GM18858 (cell line): ENCODE results near the gene NEDD4L.
"Not testable (repeated sequence)": the region's sequence is repeated elsewhere in the genome, so short reads cannot be mapped to it uniquely, and the experiment has no call there.

Experiments used
- ATAC-seq: cut with Tn5 transposase; IDR thresholded peaks from one replicate; pipeline ENCODE4 v1.9.1; 2021; ENCODE audit not compliant: unreplicated experiment

NEDD4L gene

DNA sequence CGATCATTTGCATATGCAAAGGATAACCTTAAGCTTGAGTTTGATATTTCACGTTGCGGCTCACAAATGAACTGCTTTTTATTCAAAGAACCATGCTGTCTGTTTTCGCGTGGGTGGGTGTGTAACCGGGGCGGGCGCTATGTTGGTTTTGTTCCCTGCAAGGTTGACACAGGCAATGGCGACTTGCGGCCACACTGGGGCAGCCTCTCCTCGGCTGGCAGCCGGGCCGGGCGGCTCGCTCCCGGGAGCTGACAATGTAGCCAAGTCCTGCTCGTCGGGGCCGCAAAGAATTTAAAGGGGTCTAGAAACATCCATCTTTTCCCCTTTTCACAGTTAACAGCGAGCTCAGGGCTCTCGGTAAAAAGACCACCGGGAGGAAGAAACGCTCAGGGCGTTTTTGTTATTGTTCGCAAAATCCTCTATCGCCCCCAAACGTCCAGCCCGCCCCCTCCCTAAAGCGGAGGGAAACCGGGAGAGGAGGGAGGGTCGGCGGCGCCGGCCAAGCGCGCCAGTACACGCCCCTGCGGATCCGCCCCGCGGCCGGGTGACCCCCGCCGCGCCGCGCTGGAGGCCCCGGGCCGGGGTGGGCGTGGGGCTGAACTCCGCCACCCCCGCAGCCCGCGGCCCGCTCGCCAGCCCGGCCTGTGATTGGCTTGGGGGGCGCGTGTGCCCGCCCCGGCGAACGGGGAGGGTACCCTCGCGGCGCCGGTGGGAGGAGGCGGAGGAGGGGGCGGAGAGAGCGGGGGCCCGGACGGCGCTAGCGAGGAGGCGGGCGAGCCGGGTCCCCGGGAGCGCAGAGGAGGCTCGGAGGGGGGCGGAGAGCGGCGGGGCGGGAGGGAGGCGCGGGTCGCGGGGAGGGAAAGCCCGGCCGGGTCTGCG is at the start of gene NEDD4L:
NEDD4L (plus strand) TSS at position 736 of the 879 bp plus-strand sequence. CDS start 435 bp downstream, outside the sequence.
- peak; percentile 58 for ATAC-seq

DNA sequence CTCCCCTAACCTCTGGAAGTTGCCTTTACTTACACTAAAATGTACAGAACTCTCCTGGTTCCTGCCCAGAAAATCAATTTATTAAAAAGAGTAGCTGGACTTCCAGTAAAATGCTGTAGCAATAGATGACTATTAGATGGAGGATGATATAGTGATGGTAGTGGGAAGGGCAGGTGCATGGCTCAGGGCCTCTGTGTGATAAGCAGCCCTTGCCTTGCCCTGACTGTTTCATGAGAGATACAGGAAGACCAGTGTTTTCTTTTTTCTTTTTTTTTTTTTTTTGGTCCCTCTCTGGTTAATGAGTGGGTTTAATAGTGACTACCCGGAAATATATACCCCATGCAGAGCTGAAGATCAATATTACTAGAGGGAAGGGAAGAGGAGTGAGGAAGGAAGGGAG is 48.7 kb upstream of the NEDD4L start:
- no peak for ATAC-seq

DNA sequence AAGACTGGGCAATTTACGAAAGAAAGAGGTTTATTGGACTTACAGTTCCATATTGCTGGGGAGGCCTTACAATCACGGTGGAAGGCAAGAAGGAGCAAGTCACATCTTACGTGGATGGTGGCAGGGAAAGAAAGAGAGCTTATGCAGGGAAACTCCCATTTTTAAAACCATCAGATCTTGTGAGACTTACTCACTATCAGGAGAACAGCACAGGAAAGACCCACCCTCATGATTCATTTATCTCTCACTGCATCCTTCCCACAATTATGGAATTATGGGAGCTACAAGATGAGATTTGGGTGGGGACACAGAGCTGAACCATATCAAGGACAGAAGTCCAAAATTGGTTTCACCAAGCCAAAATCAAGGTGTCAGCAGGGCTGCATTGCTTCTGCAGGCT is 47.1 kb upstream of the NEDD4L start:
- ATAC-seq = not testable (repeated sequence)

DNA sequence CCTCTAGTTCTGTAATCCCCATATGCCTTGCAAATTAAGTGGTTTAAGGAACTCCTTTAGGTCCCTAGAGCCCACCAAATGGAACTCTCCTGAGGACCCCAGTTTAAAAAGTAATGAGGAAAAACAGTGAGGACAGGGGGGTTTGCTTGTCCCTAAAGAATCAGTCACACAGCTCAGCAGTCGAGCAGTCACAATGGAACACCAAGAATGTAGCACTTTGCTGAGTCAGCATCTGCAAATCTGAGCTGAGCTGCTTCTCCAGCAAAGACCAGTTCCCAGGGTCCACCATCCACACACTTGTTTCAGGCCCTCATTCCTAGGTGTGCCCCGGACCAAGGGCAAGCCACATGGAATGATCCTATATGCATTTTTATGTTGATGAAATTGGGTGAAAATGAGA is 46.2 kb upstream of the NEDD4L start:
- no peak for ATAC-seq

DNA sequence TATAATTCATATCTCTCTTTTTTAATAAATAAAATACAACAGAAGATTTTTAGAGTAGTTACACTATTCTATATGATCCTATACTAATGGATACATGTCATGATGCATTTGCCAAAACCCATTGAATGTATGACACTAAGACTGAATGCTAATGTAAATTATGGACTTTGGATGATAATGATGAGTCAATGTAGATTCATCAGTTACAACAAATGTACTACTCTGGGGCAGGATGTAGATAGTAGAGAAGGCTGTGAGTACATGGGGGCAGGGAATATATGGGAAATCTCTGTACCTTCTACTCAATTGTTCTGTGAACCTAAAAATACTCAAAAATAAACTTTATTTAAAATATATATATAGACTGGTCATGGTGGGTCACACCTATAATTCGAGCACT is 45.6 kb upstream of the NEDD4L start:
- no peak for ATAC-seq

DNA sequence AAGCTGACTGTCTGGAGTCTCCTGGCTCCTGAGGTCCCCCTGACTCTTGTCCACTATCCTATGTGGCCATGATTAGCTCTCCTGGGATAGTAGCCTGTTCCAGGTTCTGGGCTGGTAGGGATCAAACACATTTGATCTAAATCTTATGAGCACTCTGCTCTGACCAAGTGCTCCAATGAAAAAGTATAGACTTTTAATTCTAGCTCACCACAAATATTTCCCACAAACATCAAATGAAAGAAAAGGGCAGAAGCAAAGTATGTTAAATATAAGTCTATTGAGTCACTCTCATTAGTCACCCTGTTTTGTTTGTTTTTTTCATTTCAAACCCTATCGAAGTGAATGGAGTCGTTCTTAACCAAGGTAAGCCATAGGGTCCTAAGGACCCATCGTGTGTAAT is 39.7 kb upstream of the NEDD4L start:
- ATAC-seq = no peak

DNA sequence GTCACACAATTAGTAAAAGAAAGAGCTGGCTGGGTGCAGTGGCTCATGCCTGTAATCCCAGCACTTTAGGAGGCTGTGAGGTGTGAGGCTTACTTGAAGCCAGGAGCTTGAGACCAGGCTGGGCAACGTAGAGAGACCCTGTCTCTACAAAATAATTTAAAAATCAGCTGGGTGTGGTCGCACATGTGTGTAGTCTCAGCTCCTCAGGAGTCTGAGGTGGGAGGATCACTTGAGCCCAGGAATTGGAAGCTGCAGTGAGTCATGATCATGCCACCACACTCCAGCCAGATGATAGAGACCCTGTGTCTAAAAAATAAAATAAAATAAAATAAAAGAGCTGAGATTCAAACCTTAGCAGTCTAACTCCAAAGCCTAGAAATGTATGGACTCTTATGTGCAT is 39.0 kb upstream of the NEDD4L start:
- no peak for ATAC-seq

DNA sequence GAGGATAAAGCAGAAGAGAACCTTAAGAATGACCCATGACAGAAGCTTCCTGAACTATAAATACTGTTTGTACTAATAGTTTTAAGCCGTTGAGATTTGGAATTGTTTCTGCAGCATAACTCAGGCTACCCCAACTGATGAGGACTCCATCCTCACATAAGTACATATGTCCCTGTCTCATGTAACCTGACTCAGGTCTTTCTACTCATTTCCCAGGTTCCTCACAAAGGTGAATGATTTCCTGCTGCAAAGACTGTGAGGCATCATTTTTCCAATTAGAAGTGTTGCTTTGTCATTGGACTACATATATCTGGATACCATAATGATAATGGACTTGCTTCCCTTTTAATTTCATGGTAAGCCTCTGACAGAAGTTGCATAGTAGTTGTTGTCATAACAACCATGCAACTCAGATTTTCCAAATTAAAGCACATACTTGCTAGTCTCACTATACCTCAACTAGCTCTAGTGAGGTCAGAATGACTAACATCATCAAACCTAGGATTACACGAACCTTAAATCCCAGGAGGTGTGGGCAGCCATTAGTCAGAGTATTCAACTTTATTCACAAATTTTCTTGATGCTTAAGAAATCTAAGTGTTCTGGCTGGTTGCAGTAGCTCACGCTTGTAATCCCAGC is 38.0 kb upstream of the NEDD4L start:
- ATAC-seq = no peak

DNA sequence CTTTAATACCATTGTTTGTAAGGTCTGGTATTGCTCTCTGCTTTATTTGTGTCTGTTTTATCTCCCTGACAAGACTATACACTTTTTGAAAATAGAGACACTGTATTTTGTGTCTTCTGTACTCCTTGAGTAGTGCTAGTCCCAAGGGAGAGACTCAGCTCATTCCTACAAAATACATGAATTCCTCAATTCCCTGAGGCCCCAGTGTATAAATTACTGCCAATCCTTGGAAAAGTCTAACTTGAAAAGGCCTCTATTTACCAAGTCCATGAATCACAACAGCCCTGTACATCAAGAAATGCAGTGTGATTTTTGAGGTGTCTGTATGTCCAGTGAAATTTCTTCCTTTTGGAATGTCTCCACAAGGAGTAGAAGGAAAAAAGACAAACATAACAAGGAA is 34.9 kb upstream of the NEDD4L start:
- ATAC-seq = no peak

DNA sequence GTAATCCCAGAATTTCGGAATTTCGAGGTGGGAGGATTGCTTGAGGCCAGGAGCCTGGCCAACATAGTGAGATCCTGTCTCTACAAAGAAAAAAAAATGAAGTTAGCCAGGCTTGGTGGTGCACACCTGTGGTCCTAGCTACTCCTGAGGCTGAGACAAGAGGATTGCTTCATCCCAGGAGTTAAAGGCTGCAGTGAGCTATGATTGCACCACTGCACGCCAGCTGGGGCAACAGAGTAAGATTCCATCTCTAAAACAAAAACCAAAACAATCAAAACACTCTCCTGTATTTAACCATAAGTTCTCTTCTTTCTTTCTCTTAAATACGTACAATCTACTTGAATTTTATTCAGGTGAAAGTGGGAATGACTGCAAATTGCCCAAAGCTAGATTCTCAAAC is 33.8 kb upstream of the NEDD4L start:
- no peak for ATAC-seq

DNA sequence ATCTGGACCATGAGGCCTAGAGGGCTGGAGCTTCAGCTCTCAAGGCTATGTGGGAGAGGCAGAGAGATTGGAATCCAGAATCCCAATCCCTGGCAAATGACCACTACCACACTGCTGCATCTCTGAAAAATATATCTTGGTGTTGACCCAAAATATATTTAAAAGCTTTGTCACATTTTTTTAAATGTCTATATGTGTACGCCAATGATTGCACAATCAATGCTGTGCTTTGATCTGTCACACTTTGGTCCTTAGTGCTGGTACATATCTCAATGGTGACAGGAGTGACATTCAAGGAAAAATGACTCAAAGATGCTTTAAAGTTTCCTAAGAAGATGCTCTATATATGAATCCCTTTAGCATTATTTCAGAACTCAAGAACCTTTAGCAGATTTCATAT is 31.7 kb upstream of the NEDD4L start:
- no peak for ATAC-seq

DNA sequence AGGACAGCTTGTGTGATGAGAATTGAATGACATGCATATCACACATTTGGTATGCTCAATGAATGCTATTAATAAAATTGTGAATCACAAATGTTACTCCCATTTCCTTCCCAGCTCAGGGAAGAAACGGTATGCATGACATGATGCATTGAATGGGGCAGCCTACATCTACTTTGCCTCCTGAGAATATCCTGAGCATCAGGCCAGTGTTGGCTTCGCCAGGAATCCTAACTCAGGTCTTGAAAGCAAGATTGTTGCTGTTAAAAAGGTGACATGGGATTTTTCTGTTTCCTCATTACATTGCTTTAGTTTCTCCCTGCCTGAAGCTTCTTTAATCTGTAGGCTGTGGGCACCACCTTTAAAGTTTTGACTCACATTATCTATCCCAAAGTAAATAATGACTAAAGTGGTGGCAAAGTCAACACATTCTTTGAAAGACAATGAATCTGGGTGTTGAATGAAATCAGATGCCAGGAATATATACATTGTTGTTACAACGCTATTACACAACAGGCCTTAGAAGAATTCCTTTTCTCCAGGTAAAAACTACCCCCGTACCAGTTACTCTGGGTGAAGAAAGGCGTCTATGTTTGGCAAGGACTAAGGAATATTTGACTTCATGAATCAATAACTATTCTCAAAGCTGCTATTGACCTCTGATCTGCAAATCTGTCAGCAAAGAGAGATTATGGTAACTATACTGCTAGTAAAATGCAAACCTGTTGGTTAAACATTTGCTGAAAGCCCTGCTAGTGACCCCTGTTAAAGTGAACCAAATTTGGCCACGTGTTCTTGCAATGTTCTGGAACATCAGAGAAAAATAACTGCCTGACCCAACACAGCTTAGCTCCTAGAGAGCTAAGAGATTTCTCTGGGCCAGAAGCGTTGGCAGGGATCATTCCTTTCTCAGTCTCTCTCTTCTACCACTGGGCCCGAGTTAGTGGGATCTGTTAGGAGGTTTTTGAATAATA is 30.5 kb upstream of the NEDD4L start:
- ATAC-seq = no peak

DNA sequence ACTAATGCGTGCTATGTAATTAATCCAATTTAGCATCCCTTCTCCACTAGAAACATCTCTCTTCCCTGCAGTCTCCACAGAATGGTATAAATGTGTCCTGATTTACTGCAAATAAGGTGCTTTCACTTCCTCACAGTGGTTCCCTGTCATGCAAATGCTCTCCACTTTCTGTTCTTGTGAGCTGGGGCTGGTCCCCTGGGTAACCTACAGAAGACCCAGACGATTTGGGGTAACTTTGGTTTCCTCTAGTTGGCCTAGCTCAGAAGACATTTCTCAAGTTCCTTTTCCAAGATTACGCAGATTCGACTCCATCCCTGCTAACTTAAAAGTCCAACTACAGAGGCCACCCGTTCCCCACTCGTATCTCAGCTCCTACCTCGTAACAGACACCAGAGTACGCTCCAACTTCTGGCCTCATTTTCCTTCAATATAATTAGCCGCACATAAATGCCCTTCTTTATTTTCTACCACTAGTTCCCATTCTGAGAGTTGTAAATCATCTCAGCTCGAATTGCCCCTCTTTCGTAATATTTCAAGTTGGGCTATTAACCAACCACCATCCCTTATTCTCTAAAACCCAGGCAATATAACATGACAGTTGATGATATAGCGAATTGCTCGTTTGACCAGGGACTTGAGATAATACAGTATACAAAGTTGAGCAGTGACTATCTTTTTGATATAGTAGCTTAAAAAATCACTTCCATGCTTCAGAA is 28.8 kb upstream of the NEDD4L start:
- ATAC-seq = peak; percentile 100

DNA sequence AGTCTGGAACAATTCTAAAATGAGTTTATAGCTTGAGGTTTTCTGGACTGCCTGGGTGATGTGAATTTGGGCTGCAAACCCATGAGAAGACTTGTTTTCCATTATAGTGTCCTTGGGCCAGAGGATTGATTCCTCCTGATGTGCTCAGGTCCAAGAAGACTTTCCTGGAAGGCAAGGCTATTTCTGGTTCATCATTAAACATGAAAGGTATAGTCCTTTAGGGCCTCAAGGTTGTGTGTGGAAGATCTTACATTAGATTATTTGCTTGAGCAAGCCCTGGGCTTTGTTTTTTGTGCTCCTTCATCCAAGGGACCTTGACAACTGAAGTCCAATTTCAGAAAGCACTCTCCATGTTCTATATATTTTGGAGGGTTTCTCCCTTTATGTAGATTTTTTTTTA is 26.8 kb upstream of the NEDD4L start:
- no peak for ATAC-seq

DNA sequence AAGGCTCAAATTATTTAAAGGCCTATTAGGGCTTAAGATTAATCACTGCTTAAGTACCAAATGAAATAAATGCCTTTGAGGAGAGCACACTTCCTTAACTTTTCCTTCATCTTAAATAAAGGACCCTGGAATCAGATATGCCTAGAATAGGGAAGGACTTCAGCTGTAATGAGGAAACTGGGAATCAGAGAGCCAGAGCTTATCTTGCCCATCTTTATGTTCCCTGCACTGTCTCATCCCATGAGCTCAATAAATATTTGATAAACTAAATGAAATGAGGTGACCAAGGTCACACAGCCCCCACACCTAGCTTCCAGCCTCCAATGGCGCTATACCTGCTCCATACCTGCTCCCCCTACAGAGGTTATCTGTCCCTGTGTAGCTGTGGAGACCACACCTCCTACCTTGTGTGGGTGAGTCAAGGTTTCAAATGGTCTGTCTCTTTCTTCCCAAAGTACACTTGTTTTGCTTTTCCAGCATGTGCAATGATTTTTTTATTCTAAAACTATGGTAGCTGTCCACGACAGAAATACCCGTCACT is 23.4 kb upstream of the NEDD4L start:
- no peak for ATAC-seq

DNA sequence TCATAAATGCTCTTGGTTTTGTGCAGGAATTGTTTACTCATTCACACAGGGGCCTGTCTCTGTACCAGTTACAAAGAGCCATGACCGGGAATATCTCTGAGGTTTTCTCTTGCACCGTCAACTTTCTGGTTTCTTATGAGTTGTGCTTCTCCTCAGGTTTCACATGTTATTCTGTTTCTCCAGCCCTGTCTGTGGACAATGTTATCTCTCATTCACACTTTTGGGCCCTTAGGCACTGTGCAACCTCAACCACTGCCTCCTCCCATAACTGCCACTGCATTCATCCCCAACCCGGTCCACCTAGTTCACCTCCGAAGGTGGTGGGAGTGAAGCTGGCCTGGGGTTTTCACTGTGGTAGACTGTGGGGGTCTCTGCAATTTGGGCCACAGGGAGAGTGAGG is 22.5 kb upstream of the NEDD4L start:
- no peak for ATAC-seq

DNA sequence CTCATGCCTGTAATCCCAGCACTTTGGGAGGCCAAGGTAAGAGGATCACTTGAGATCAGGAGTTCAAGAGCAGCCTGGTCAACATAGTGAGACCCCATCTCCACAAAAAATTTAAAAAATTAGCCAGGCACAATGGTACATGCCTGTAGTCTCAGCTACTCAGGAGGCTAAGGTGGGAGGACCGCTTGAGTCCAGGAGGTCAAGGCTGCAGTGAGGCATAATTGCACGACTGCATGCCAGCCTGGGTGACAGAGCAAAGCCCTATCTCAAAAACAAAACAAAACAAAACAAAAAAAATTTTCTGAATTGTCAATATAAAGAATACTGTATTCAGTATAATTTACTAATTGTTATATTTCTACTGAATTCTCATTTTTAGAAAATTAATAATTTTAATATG is 20.9 kb upstream of the NEDD4L start:
- ATAC-seq = no peak

DNA sequence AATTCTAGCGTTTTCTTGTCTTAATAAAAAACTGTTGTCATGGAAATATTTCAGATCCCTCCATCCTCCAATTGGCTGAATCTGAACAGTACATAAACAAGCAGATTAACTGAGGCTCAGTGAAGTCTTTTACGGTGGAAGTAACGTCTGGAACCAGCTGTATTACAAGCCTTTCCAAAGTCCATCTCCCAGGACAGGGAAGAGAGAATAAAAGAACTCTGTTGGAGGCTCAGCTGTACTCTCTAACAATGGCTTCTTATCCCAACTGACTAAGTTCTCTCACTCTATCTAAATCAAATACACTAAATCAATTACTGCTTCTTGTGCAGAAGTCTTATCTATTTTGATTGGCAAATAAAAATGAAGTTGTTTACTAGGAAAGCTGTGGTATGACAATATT is 19.9 kb upstream of the NEDD4L start:
- ATAC-seq = no peak

DNA sequence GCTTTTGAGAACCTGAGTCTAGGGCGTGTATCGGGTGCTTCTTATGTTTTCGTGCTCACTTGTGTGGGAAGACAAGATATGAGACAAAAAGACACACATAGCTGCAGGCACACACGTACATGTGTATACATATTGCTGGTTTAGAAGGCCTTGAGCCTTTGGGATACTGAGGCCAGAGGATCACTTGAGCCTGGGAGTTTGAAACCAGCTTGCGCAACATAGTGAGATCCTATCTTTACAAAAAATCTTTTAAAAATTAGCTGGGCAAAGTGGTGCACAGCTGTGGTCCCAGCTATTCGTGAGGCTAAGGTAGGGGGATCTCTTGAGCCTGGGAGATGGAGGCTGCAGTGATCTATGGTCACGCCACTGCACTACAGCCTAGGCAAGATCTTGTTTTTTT is 18.8 kb upstream of the NEDD4L start:
- no peak for ATAC-seq

DNA sequence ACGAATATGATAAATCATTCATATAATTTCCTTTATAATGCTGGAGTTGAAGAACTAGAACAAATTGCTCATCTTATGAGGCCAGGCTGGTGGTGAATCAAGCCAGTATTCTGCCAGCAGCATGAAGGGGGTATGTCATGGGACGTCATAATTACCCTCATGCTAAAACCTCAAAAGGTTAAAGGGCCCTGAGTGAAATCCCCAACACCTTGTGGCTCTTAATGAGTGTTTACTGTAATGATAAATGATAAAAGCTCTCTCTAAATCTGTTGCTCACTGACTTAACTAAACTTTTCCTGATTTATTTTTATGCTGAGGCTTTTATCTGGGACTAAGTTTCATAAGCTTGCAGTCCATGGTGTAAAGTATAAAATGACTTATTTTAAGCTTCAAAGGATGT is 18.3 kb upstream of the NEDD4L start:
- no peak for ATAC-seq

DNA sequence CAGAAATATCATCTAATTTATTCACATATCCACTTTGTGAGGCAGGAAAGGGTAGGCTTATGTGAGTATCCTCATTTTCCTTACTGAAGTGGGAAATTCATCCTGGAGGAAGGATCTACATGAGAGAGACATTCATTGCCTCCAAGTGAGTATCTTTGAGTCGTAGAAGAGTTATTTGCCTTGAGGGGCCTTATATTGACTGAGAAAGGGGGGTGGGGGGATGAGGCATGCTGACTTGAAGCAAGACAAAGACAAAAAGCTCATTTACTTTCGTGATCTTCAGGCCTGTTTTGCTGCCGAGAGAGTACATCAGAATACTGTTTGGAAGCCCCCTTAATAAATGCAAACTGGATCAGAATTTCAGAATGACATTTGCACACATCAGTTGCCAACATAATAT is 17.6 kb upstream of the NEDD4L start:
- ATAC-seq = no peak
